Astrocyte of the hippocampus (primary cell): Measurements from ENCODE around the gene MPP3.
"Not testable (repeated sequence)": the region's sequence is repeated elsewhere in the genome, so short reads cannot be mapped to it uniquely, and the experiment has no call there.

Source experiments
- DNase-seq: peaks from one replicate; pipeline ENCODE4 v3.0.0; 2011; ENCODE audit warnings: low read depth, low spot score

The MPP3 gene

DNA sequence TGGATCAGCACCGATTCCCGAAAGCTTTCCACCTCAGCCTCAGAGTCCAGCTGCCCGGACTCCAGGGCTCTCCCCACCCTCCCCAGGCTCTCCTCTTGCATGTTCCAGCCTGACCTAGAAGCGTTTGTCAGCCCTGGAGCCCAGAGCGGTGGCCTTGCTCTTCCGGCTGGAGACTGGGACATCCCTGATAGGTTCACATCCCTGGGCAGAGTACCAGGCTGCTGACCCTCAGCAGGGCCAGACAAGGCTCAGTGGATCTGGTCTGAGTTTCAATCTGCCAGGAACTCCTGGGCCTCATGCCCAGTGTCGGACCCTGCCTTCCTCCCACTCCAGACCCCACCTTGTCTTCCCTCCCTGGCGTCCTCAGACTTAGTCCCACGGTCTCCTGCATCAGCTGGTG, 29.0 kb upstream of the MPP3 start:
- no peak for DNase-seq

DNA sequence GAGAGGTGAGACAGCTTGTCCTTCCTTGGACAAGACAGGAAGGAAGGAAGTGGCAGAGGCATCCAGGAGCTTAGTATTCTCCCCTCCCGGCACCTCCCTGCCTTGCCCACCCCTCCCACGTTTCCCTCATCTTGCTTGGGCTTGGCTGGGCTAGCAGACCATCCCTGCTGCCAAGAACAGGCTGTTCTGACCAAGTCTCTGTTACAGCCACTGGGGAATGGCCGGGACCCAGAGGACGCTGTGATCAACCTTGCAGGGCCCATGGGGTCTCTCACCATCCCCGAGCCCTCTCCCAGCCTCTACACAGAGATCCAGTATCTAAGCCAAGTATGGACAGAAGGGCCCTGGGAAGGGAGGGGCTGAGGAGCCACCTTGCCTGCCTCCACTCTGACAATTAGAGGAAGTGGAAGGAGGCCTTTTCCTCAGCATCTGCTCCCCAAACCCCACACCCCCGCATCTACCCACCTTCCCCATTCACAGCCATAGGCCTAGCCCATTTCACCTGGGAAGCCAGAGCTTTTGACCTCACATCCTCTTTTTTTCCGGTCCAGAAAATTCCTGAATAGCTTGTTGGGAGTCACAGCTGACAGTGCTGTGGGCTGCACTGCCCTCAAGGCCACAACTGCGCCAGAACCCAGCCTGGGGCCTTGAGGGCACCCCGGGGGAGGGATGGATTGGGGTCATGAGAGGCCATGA, 28.1 kb upstream of the MPP3 start:
- no peak for DNase-seq

DNA sequence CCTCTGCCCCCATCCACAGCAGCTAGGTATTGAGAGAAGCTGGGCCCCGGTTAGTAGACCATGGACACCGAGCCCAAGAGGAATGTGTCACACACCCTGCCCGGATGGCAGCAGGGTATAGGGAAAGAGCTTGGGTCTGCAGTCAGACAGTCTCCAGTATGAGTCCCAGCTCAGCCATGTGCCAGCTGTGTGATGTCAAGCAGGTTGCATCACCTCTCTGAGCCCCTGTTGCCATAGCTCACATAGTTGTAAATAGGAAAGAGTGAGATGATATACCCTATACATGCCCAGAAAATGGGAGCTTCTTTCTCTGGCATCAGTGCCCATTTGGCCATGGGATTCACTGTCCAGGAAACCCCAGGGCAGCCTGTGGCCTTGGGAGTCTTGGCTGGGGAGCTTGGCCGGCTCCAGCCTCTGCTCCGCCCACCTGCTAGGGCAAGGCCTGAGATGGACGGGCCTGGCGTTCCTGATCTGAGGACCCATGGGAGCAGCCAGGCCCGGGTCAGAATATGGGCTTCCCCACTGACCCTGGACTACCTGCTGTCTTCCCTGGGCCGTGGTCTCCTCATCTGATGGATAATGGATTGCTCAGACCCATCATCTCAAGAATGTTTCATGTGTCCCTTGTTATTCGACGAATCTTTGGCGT, 27.3 kb upstream of the MPP3 start:
- DNase-seq, result no peak

GRCh38 chr17:43857957-43858600, 25.1 kb upstream of the MPP3 start:
- no peak for DNase-seq

DNA sequence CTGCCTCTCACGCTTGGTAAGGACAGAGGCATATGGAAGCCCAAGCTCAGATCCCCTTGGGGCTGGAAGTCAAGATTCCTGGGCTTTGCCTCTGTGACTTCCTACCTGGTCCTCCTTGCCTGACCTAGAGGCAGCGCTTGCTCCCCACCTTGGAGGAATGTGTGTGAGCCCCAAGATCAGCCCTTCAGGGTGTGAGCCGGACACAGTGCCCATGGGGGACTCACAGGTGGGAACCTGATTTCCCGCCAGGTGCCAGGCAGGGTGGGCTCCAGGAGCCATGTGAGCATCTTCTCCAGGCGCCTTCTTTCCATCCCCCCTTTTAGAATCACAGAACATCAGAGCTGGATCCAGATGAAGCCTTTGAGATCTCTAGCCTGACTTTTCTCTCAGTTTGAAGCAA, 24.2 kb upstream of the MPP3 start:
- no peak for DNase-seq

DNA sequence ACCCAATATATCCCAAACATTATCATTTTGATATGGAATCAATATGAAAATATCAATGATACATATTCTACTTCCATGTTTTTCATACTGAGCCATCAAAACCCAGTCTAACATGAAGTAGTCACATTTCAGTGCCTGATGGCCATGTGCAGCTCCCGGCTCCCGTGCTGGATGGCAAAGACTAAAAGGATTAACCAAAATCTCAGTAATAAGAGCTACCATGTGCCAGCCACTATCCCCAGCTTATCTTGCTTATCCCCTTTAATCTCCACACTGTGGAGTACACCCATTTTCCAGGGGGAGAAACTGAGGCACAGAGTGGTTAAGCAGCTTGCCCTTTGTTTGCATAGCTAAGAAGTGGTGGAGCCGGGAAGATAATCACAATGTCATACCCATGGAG, 23.2 kb upstream of the MPP3 start:
- DNase-seq, result no peak

- DNase-seq, result no peak
These were observed 22.1 kb upstream of the MPP3 start for GRCh38 chr17:43855061-43855460.

DNA sequence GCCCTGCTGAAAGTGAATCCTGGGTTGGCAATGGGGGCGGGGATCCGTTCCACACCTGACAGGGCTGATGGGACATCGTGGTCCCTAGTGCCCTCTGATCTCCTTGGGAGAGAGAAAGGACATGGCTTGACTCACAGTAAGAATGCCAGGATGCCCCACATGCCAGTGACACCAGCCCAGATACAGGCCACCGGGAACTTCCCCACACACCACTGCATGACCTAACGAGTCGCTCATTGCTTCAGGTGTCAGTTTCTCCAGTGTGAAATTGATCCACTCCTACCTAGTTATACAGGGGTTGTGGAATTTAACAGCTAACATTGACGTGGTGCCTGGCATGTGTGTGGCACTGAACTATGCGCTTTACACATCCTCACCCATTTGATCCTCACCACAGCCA, 21.6 kb upstream of the MPP3 start:
- DNase-seq, result no peak

GRCh38 chr17:43853546-43853945, 20.6 kb upstream of the MPP3 start:
- DNase-seq, result no peak

DNA sequence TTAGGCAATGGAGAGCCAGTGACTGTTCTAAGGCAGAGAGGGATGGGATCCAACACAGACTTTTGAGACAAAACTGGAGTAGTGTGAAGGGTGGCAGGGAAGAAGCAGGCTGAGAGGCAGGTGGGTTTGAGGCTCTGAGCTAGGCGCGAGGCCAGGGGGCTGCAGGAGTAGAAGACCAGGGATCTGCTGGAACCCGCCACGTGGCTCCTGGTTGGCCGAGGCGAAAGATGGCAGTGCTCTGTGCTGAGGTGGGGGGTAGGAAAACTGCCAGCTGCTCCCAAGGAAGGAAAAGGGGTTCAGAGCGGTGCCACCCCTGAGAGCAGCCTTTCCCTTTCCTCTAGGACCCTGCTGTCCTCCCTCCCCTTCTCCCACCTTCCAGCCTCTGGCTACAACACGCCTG, 19.6 kb upstream of the MPP3 start:
- no peak for DNase-seq

DNA sequence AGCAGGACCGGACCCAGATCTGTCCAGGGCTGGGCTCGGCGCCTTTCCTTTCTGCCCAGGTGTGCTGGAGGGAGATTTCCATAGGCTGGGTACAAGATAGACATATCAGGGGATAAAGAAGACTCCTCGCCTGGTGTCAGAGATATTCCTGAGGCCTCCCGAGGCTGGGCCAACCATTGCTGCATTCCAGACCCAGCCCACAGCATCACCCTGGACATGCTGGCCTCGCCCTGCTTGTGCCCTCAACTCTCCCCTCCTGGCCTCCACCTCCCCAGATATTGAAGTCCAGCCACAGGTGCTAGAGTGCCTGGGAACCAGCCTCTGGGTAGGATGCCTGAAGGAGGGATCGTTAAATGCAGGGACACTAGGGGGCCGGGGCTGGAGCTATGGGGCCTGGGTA, 16.2 kb upstream of the MPP3 start:
- no peak for DNase-seq

GRCh38 chr17:43848601-43849000, 15.7 kb upstream of the MPP3 start:
- DNase-seq, result no peak

DNA sequence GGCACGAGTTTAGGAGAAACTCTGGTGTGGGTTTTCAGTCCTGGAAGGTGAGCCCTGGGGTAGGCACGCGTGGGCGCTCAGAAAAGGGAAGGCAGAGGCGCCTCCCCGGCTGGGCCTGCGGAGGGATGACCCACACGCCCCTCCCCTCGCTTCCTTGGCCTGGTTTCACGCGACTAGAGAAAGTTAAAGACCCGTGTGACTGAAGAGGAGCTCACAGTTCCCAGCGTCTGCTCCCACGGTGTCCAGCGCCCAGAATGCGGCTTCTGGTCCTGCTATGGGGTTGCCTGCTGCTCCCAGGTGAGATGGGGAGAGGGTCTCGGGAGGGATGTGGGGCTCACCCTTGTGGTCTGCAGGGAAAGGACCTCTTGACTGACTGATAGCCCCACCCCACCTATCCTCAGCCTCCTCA, 14.0 kb upstream of the MPP3 start, which contains the start of gene CD300LG:
Gene CD300LG, plus strand, starts transcription at position 214 of the 409 bp plus-strand sequence. Its CDS starts 41 bp downstream, at position 255.
- no peak for DNase-seq

GRCh38 chr17:43846221-43846712, 13.3 kb upstream of the MPP3 start:
- DNase-seq, result peak; percentile 85

DNA sequence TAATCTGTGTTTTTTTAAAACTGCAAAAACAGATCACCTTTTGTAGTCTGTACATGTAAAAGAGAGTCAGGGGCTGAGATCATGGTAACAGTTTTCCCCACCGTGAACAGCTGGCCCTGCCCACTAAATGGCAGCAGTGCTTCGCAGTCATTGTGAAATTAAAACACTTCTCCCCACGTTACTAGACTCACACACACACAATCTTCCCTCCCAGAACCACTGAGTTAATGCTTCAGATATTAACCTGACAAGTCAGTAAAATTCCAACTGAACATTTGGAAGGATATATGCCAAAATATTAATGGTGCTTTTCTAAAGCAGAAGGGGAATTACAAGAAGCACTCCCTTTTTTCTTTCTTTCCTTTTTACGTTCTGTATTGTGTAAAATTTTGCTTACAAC, 12.8 kb upstream of the MPP3 start:
- DNase-seq, result no peak

- DNase-seq, result no peak
These were observed 11.3 kb upstream of the MPP3 start for GRCh38 chr17:43844241-43844640.

GRCh38 chr17:43842975-43843325, 10.0 kb upstream of the MPP3 start:
- DNase-seq, result no peak

DNA sequence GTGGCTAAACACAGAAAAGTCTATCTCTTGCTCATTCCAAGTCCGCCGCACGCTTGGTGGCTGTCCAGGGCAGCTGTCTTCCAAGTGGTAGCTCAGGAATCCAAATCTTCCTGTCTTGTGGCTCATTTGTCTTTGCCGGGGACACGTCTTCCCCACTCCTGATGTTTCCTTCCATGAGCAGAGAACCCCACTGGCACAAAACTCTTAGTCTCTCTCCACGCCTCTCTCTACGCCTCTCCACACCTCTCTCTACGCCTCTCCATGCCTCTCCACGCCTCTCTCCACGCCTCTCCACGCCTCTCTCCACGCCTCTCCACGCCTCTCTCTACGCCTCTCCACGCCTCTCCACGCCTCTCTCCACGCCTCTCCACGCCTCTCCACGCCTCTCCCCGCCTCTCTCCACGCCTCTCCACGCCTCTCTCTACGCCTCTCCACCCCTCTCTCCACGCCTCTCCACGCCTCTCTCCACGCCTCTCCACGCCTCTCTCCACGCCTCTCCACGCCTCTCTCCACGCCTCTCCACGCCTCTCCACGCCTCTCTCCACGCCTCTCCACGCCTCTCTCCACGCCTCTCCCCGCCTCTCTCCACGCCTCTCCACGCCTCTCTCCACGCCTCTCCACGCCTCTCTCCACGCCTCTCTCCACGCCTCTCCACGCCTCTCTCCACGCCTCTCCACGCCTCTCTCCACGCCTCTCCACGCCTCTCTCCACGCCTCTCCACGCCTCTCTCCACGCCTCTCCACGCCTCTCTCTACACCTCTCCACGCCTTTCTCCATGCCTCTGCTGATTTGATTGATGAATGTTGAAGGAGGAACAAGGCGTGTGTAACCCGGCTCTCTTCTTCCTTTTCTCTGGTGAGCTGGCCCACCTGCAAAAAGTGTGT, 9.4 kb upstream of the MPP3 start:
- DNase-seq, result not testable (repeated sequence)

GRCh38 chr17:43841282-43841681, 8.3 kb upstream of the MPP3 start:
- DNase-seq, result no peak

- no peak for DNase-seq
These were observed 7.9 kb upstream of the MPP3 start for GRCh38 chr17:43840814-43841213.

DNA sequence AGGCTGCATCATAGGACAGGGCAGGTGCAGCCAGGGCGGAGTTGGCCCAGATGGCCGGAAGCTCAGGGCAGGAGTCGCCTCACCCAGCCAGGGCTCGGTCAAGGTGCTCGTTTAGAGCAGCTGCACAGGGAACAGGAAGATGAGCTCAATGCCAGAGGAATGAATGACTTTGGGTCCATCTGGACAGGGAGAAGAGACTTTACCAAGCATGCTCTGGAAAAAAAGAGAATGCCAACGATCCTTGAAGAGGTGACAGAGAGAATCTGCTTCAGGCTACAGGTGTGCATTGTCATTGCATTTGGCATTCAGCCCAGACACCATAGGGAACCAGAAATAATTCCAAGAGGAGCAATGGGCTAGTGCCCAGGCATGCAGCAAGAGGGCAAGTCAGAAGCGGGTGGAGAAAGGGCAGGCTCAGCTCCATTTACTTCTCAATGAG, 6.7 kb upstream of the MPP3 start:
- no peak for DNase-seq

- peak; percentile 34 for DNase-seq
These were observed 1.2 kb upstream of the MPP3 start for GRCh38 chr17:43834106-43834505.
